ENCODE measurements around the gene B3GNT3. TPM values are rescaled to one million over a fixed set of nuclear protein-coding genes. Genes with fewer than 3 reads are reported as not detected.
A peak's percentile ranks its signal among the peaks of the same experiment; 100 is the strongest.
"Not testable (repeated sequence)": the region's sequence is repeated elsewhere in the genome, so short reads cannot be mapped to it uniquely, and the experiment has no call there.

B3GNT3 gene
- total RNA-seq, 1 donor from 2014 or later = not detected

DNA sequence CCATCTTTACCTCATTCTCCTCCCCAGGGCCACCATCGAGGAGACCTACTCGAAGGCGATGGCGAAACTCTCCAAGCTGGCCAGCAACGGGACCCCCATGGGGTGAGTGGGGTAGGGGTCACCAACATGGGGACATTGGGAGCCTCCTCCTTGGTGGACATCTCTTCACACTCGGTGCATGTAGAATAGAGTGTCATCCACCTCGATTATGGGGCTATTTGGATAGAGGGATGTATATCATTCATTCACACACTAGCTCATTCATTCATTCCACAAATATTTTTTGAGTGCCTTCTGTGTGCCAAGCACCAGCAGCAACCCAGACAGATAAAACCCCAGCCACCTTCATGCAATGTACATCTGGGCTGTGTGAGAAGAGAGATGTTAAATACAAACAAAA lies 30.6 kb upstream of the B3GNT3 start:
- no peak for ATAC-seq
- intact Hi-C loops (cut with micrococcal nuclease) = no loop called here
- DNase-seq = no peak

DNA sequence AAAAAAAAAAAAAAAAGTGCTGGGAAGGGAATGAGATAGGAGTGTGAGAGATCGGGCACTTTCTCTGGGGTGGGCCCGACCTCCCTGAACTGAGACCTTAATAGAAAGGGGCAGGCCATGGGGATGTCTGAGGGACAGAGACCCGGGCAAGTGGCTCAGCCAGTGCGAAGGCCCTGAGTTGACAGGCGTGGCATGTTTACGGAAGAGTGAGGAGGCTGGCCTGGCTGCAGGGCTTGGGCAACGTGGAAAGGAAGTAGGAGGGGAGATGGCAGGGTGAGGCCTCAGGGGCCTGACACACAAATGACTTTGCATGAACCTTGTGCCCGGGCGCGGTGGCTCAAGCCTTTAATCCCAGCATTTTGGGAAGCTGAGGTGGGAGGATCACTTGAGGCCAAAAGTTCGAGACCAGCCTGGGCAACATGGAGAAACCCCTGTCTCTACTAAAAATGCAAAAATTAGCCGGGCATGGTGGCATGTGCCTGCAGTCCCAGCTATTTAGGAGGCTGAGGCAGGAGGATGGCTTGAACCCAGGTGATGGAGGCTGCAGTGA lies 29.8 kb upstream of the B3GNT3 start:
- peak; percentile 70 for DNase-seq

DNA sequence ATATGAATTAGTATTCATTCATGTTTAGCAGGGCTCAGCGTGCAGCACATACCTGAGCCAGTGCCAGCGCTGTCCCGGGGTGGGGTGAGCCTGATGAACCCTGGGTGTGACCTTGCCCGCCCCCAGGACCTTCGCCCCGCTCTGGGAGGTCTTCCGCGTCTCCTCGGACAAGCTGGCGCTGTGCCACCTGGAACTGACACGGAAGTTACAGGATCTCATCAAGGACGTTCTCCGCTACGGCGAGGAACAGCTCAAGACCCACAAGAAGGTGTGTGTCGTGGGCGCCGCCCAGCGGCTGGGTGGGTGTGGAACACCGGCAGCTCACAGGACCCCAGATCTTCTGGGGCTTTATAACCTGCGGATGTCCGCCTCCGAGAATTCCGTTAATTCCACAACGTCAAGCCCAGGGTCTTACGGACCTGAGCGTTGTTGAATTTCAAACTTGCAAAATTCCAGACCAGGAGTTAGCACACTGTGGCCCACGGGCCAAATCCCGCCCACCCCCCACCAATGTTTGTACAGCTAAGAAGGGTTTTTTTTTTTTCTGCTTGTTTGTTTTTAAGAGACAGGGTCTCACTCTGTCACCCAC lies 28.3 kb upstream of the B3GNT3 start:
- intact Hi-C loops (cut with micrococcal nuclease) = no loop called here
- DNase-seq = peak; percentile 87
- ATAC-seq = peak; percentile 89

More for the DNA sequence above, 29.8 kb upstream of the B3GNT3 start:
- intact Hi-C loops (cut with micrococcal nuclease) = no loop called here
- ATAC-seq = peak; percentile 71

DNA sequence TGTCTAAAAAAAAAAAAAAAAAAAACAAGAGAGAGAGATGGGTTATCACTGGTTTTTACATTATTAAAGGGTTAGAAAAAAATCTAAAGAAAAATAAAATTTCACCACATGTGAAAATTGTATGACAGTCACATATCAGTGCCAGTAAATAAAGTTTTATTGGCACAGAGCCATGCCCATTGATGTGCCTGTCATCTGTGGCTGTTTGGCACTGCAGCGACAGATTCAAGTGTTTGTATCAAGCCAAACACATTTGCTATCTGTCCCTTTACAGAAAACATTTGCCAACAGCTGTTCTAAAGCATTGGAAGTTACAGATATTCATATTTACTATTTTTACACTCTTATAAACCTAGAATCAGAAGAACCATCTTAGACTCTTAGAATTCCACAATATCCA lies 27.4 kb upstream of the B3GNT3 start:
- intact Hi-C loops (cut with micrococcal nuclease) = no loop called here
- ATAC-seq (no peak), DNase-seq (no peak)

DNA sequence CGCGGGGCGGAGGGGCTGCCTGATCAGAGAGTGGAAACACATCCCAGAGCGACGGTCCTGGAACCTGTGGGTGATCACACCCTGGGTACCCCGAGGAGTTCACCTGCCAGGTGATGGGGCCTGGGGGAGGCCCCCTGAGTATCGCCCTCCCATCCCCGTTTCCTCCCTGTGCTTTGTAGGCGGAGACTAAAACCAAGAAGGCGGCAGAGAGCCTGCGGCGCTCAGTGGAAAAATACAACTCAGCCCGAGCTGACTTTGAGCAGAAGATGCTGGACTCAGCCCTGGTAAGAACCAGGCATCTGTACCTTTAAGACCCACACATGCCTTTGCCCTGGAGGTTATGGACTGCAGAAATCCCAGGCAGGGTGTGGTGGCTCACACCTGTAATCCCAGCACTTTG lies 24.3 kb upstream of the B3GNT3 start:
- intact Hi-C loops (cut with micrococcal nuclease) = no loop called here
- DNase-seq (no peak), ATAC-seq (no peak)

DNA sequence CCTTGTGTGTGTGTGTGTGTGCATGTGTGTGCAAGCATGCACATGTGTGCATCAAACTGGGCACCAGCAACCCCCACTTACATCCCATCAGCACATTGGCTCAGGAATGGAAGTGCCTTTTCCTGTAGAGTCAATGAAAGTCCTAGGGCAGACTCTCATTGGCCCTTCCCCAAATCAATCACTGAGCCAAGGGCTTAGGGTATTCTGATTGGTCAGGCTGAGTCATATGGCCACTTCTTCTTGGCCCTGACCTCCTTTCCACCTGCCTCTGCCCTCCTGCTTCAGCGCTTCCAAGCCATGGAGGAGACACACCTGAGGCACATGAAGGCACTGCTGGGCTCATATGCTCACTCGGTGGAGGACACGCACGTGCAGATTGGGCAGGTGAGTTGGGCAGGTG lies 22.8 kb upstream of the B3GNT3 start:
- intact Hi-C loops (cut with micrococcal nuclease) = no loop called here
- no peak for DNase-seq
- ATAC-seq = no peak

DNA sequence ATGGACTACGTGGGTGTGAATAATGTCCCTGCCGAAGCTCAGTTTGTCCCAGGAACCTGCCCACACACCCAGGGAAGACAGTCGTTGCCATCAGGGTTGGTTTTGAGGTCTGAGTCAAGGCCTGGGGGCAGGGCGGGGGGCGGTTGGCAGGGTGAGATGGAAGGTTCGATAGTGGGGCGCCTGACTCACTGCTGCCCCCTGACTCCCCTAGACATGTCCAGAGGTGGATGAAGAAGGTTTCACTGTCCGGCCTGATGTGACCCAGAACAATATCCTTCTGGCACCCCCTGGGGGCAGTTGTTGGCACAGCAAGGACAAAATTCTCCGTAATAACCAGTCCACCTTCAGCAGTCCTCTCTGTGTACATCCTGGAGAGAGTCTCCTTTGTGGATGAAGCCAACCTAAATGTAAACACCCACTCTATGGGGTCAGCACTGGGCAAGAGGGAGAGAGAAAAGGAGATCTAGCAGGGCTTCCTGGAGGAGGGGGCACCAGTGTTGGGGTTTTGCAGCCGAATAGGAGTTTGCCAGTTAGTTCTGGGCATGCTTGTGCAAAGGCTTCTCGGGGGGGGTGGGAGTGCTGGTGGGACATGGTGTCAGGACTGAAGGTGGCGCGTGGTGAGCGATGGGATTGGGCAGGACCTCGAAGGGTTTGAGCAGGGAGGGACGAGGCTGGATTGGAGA lies 19.6 kb upstream of the B3GNT3 start:
- DNase-seq (no peak), ATAC-seq (no peak)
- intact Hi-C loops (cut with micrococcal nuclease) = no loop called here

DNA sequence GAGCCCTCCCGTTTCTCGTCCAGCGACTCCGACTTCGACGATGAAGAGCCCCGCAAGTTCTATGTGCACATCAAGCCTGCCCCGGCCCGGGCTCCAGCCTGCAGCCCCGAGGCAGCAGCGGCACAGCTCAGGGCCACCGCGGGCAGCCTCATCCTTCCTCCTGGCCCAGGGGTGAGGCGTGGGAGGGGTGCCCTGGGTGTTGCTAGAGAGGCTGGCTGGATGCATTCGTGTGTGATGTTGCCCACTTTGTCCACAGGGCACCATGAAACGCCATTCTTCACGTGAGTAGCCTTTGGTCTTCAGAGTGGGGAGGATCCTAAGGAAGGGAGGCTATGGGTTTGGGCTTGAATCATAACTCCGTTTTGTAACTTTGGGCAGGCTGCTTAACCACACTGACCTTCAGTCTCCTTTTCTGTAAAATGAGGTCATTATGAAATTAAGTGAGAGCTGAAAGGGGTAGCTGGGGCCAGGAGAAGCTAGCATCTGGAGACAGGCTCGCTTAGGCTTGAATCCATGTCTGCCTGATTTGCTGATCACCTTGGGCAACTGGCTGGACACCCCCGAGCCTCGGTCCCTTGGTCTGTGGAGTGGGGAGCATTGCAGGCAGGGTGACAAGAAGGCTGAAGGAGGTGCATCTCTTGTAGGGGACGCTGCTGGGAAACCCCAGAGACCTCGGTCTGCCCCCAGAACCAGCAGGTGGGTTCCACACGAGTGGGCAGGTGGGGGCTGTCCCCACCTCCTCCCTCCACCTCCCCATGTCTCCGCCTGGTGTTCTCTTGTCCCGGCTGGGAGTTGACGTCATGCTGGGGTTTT lies 18.7 kb upstream of the B3GNT3 start:
- no peak for DNase-seq
- no peak for ATAC-seq
- intact Hi-C loops (cut with micrococcal nuclease) = no loop called here

DNA sequence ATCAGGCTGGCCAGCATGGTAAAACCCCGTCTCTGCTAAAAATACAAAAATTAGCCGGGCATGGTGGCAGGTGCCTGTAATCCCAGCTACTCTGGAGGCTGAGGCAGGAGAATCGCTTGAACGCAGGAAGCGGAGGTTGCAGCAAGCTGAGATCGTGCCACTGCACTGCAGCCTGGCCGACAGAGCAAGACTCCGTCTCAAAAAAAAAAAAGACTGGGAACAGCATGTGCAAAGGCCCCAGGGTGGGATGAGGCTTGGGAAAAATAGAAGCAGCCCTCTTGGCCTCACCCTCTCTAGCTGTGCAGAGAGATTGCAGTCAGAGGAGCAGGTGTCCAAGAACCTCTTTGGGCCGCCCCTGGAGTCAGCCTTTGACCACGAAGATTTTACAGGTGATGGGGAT lies 17.1 kb upstream of the B3GNT3 start:
- DNase-seq; ATAC-seq; intact Hi-C loops (cut with micrococcal nuclease): not testable (repeated sequence)

DNA sequence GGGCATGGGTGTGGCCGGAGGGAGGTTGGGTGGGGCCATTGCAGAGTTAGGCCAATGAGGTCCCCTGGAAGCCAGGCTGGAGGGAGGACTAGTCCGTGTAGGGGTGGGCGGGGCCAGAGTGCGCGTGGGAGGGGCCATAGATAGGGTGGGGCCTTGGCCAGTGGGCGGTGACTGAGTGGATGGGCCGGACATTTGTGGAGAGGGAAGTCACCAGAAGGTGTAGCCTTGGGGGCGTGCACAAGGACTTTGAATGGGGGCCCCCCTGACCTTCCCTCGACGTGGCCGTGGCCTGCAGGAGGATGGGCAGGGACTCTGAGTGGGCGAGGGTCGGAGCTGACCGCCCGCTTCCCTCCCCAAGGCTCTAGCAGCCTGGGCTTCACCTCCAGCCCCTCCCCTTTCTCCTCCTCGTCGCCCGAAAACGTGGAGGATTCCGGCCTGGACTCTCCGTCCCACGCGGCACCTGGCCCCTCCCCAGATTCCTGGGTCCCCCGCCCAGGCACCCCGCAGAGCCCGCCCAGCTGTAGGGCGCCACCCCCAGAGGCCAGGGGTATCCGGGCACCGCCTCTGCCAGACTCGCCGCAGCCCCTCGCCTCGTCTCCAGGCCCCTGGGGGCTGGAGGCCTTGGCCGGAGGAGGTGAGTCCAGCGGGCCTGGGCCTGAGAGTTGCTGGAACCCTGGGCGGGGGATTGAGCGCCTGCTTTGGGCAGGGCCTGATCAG lies 16.5 kb upstream of the B3GNT3 start:
- peak; percentile 58 for ATAC-seq
- intact Hi-C loops (cut with micrococcal nuclease) = no loop called here
- DNase-seq = peak; percentile 63

DNA sequence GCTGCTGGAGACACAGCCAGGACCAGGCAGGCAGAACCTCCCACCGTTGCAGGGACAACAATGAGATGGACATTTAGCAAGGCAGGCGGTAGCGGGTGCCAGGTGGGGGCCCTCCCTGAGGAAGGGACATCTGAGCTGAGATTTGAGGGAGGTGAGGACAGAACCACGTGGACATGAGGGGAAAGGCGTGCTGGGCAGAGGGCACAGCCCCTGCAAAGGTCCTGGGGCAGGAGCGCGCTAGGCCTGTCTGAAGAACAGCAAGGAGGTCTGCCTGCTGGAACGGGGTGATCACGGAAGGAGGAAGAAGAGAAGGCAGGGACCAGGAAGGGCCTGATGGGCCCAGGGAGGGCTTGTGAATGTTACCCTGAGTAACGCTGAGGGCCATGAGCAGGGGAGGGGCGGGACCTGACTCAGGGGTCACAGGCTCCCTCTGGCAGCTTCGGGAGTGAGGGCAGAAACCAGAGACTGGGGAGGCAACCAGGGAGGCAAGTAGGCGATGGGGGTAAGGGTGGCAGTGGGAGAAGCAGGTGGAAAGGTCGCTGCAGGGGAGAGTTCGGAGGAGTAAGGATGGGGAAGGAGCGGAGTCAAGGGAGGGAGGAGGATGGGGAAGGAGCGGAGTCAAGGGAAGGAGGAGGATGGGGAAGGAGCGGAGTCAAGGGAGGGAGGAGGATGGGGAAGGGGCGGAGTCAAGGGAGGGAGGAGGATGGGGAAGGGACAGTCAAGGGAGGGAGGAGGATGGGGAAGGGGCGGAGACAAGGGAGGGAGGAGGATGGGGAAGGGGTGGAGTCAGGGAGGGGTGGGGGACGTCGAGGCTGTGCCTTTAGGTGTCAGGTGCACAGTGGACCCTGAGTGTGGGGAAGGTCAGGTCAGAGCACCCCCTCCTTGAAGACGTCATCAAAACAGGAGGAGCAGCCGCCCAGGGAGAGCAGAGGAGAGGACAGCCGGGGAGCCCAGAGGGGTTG lies 15.7 kb upstream of the B3GNT3 start:
- ATAC-seq (peak; percentile 44), DNase-seq (no peak)
- intact Hi-C loops (cut with micrococcal nuclease) = no loop called here

DNA sequence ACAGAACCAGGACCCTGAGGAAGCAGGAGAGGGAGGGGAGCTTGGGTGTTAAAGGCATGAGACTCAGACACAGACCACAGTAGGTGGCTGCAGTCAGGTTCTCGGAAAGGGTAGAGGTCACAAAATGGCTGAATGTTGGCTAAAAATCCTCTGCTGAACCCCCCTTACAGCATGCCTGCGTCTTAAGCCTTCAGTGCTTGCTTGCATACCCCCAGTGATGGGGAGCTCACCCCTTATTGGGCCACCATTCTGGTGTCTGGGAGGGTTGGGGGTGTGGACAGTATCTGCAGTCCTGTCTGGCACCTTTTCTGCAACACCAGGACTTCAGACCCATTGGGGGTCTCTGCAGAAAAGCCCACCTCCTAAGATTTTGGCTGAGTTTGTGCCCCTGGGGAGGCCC lies 14.2 kb upstream of the B3GNT3 start:
- intact Hi-C loops (cut with micrococcal nuclease) = no loop called here
- ATAC-seq = no peak
- no peak for DNase-seq

DNA sequence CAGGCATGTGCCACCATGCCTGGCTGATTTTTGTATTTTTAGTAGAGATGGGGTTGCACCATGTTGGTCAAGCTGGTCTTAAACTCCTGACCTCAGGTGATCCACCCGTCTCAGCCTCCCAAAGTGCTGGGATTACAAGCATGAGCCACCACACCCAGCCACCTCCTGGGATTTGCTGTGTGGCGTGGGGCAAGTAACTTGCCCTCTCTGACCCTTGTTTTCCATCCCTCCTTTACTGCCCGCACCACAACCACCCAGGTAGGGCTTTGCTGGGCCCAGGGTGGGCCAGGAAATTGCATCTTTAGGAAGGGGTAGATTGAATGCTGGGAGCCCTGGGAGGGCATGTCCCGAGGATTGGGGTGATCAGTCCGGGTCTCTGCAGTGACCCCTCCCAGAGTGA lies 11.2 kb upstream of the B3GNT3 start:
- DNase-seq; ATAC-seq; intact Hi-C loops (cut with micrococcal nuclease): not testable (repeated sequence)

DNA sequence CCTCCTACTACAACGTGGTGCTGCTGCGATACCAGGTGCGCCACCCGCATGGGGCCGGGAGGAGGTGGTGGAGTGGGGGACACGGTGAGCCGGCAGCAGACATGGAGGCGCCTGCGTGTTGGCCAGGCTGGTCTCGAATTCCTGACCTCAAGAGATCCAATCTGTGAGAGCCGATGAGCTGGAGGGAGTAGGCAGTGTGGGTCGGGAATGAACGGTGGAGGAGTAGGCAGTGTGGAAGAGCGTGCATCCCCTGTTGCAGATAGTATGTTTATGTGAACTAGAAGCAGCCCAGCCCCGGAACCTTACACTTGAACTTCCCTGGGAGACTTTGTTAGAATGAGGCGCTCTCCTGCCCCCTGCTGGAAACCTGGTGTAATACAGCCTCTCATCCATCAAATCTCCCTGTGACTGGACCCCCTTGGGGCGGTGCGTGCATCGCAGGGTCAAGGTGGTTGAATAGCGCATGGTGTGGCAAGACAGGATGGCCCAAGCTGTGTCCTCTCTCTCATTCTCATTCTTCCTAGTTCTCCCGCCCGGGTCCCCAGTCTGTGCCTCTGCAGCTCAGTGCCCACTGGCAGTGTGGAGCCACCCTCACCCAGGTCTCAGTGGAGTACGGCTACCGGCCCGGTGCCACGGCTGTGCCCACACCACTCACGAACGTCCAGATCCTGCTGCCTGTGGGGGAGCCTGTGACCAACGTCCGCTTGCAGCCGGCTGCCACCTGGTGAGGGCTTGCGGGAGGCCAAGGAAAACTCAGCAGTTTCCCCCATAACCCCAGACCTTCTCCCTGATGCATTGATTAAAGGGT lies 10.5 kb upstream of the B3GNT3 start:
- intact Hi-C loops (cut with micrococcal nuclease) = no loop called here
- ATAC-seq = peak; percentile 55

DNA sequence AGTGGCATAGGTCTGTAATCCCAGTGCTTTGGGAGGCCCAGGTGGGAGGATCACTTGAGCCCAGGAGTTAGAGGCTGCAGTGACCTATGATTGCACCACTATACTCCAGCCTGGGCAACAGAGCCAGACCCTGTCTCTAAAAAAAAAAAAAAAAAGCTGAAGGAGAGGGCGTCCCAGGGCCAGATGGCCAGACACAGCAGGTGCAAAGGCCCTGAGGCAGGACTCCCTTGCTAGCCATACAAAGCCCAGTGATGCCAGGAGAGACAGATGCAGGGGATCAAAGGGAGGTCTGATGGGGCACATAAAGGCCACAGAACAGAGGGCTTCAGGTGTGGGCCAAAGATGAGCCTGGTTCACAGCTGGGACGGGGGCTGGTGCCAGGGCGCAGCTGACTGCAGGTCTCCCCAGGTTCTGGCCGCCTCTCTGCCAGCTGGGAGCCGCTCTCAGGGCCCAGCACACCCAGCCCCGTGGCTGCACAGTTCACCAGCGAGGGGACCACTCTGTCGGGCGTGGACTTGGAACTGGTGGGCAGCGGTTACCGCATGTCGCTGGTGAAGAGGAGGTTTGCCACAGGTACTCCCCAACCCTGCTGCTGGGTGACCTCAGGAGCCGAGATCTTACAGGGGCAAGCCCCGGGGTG lies 7.5 kb upstream of the B3GNT3 start:
- ATAC-seq = no peak
- intact Hi-C loops (cut with micrococcal nuclease) = no loop called here
- no peak for DNase-seq

More for the DNA sequence above, 10.5 kb upstream of the B3GNT3 start:
- peak; percentile 61 for DNase-seq

DNA sequence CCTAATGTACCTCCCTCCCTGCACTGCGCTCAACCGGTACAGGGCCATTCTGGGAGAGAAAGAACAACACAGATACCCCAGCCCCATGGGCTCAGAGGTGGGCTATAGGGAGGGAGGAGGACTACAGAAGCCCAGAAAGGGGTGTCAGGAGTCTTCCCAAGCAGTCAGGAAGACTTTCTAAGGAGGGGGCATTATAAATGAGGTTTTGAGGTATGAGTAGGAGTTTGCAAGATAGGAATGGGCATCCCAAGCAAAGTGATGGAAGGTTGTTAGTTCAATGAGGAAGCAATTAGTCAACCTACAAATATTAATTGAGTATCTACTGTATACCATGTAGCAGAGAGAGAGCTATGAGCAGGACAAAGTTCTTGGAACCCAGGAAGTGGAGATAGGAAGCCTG lies 6.3 kb upstream of the B3GNT3 start:
- no peak for ATAC-seq
- intact Hi-C loops (cut with micrococcal nuclease) = no loop called here
- DNase-seq = no peak
